SH-SY5Y (cell line): Measurements from ENCODE around the gene RGMB.

ENCODE experiments used
- GATA2 ChIP-seq: IDR thresholded peaks from 2 replicates; pipeline ENCODE4 v1.6.1; 2011; ENCODE audit warnings: mild to moderate bottlenecking, low read depth, low read length
- GATA3 ChIP-seq: IDR thresholded peaks from 2 replicates; pipeline ENCODE4 v1.6.1; 2011; ENCODE audit warnings: low read depth, mild to moderate bottlenecking, low read length, moderate library complexity

DNA sequence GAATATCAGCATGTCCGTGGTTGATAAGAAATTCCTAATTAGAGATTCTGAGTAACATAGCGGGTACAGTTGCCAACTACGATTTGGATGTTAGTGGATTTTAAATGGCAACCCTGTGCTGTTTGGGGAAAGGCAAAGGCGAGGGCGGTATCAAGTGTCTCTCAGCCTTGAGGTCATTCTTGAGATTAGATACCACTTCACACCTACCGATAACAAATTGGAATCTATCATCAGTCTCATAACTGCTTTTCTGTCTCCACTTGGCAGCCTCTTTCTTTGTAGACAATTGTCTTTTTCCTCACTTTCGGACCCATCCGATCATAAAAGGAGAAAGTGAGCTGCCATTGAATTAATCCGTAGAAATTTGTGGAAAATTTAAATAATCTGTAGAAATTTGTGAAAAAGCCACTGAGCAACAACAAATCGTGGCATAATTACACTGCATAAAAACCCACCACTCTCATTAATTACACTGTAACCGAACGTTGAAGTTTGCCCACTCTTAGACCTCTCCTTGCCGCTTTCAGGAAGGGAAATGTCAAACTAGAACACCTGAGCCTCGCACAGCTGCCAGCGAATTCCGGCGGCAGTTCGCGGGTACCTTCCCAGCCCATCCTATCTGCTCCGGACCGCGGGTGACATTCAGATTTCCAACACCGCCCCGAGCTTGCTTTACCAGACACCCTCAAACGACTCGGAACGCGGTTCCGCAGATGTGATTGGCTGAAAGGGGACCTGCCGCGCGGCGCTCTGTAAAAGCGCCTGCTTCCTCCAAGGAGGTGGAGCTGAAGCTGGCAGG, 849 bp upstream of the RGMB start:
- TF ChIP-seq GATA2 (no peak), GATA3 (no peak)
